ENCODE data around the gene TBC1D5. TPM values are rescaled to one million over a fixed set of nuclear protein-coding genes. Genes with fewer than 3 reads are reported as not detected.
A peak's percentile ranks its signal among the peaks of the same experiment; 100 is the strongest.
"Not testable (repeated sequence)": the region's sequence is repeated elsewhere in the genome, so short reads cannot be mapped to it uniquely, and the experiment has no call there.

Gene TBC1D5
- total RNA-seq, 1 donor from 2014 or later = 55.6 TPM

DNA sequence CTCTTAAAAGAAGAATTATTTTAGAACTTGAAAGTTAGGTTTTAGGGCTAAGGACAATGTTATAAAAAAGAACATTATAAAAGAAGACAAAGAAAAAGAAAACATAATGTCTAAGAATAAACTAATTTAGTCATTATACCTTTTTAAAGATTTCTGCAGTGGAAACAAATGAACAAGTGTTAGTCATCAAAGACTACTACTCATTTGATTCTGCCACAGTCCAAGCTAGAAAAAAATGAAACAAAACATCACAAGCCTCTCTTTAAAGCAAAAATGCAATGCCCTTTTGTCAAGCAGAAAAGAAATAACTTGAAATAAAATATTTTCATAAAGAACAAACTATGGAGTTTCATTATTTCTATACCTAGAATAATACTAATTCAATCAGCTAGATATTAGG, 102.0 kb downstream of the TBC1D5 start:
- Mint-ChIP-seq H3K9me3 (ENCODE audit: low read depth) (no peaks in the 10 kb centered on the region), H3K27ac (no peak overlapping the region), H3K4me3 (ENCODE audit: low read depth) (no peak overlapping the region), H3K4me1 (ENCODE audit: low read depth) (peaks cover 3% of the 10 kb centered on the region), H3K27me3 (no peaks in the 10 kb centered on the region), H3K36me3 (ENCODE audit: insufficient read depth) (no peaks in the 10 kb centered on the region)
- DNase-seq (ENCODE audit: low spot score, unreplicated experiment) = no peak
- TF ChIP-seq, protein P1, sequence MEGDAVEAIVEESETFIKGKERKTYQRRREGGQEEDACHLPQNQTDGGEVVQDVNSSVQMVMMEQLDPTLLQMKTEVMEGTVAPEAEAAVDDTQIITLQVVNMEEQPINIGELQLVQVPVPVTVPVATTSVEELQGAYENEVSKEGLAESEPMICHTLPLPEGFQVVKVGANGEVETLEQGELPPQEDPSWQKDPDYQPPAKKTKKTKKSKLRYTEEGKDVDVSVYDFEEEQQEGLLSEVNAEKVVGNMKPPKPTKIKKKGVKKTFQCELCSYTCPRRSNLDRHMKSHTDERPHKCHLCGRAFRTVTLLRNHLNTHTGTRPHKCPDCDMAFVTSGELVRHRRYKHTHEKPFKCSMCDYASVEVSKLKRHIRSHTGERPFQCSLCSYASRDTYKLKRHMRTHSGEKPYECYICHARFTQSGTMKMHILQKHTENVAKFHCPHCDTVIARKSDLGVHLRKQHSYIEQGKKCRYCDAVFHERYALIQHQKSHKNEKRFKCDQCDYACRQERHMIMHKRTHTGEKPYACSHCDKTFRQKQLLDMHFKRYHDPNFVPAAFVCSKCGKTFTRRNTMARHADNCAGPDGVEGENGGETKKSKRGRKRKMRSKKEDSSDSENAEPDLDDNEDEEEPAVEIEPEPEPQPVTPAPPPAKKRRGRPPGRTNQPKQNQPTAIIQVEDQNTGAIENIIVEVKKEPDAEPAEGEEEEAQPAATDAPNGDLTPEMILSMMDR (IDR thresholded peaks at IDR 0.05; ENCODE audit: unreplicated experiment) = no peak

DNA sequence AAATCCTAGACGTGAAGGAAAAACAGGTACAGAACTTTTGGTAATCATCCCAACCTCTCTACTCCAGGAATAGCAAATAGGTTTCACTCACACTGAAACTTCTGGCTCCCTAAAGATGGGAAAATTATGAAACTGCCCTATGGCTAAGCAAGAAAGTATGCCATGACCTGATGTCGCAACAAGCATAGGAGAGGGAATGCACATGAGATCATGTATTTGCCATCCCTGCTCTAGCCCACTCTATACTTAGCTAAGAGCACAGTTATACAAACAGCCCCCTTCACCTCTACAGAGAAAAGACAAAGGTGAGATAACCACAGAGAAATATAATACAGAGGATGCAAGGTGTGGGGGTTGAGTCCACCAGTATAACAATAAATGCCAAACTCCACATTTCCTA, 102.7 kb downstream of the TBC1D5 start:
- no peak overlapping the region for H3K4me3 Mint-ChIP-seq (ENCODE audit: low read depth)
- H3K4me1 Mint-ChIP-seq (ENCODE audit: low read depth) = peaks cover 3% of the 10 kb centered on the region
- TF ChIP-seq, protein P1 (IDR thresholded peaks at IDR 0.05; ENCODE audit: unreplicated experiment) = no peak
- no peaks in the 10 kb centered on the region for H3K27me3 Mint-ChIP-seq
- H3K27ac Mint-ChIP-seq = peak overlapping the region; percentile 4
- H3K36me3 Mint-ChIP-seq (ENCODE audit: insufficient read depth) = no peaks in the 10 kb centered on the region
- no peaks in the 10 kb centered on the region for H3K9me3 Mint-ChIP-seq (ENCODE audit: low read depth)
- DNase-seq (ENCODE audit: low spot score, unreplicated experiment) = no peak

DNA sequence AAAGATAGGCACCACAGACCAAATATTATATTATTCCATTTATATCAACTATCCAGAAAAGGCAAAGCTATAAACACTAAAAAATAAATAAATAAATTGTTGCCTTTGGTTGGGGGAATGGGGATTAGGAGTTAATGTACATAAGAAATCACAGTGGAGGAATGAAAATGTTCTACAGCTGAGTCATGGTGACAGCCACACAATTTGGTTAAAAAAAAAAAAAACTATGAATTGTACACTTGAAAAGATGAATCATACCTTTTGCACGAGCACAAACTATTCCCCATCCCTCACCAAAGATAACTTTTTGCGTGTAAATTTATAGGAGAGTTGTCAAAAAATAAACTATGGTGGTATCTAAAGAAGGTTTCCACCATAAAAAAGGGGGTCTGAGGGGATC, 103.2 kb downstream of the TBC1D5 start:
- peaks cover 3% of the 10 kb centered on the region for H3K4me1 Mint-ChIP-seq (ENCODE audit: low read depth)
- no peak overlapping the region for H3K27ac Mint-ChIP-seq
- peaks cover 1% of the 10 kb centered on the region for H3K36me3 Mint-ChIP-seq (ENCODE audit: insufficient read depth)
- H3K27me3 Mint-ChIP-seq = no peaks in the 10 kb centered on the region
- TF ChIP-seq, protein P1 (IDR thresholded peaks at IDR 0.05; ENCODE audit: unreplicated experiment) = no peak
- H3K9me3 Mint-ChIP-seq (ENCODE audit: low read depth) = peaks cover 2% of the 10 kb centered on the region
- DNase-seq (ENCODE audit: low spot score, unreplicated experiment) = no peak
- H3K4me3 Mint-ChIP-seq (ENCODE audit: low read depth) = no peak overlapping the region

DNA sequence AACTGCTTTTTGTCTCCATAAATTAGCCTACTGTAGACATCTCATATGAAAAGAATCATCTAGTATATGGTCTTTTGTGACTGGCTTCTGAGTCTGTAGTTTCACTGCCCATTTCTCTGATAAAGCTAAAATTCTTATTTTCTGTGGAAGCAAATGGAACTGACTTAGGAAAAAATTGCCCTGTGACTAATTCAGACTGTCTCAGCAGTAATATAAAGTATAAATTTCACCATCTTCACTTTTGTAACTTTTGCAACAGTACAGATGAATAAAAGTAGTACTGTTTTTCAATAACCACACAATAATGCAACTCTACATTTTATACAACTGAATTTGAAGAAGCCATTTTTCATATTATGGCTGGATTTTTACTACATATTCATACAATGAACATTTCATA, 104.1 kb downstream of the TBC1D5 start:
- H3K36me3 Mint-ChIP-seq (ENCODE audit: insufficient read depth) = peaks cover 3% of the 10 kb centered on the region
- H3K27ac Mint-ChIP-seq = no peak overlapping the region
- H3K4me1 Mint-ChIP-seq (ENCODE audit: low read depth) = peaks cover 1% of the 10 kb centered on the region
- peaks cover 4% of the 10 kb centered on the region for H3K9me3 Mint-ChIP-seq (ENCODE audit: low read depth)
- no peak overlapping the region for H3K4me3 Mint-ChIP-seq (ENCODE audit: low read depth)
- DNase-seq (ENCODE audit: low spot score, unreplicated experiment) = no peak
- TF ChIP-seq, protein P1 (IDR thresholded peaks at IDR 0.05; ENCODE audit: unreplicated experiment) = no peak
- no peaks in the 10 kb centered on the region for H3K27me3 Mint-ChIP-seq

DNA sequence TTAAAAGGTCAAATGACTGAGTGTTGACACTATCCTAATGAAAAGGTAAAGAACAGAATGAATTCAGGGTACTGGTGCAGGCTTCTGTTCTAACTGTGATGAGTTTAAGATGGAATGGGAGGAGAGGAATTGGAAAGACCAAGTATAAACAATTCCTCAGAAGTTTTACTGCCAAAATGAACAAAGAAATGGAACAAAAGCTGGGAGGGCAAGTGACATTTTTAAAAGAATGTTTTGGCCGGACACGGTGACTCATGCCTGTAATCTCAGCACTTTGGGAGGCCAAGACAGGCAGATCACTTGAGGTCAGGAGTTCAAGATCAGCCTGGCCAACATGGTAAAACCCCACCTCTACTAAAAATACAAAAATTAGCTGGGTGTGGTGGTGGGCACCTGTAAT, 106.8 kb downstream of the TBC1D5 start:
- H3K4me3 Mint-ChIP-seq (ENCODE audit: low read depth); H3K4me1 Mint-ChIP-seq (ENCODE audit: low read depth); DNase-seq (ENCODE audit: low spot score, unreplicated experiment); H3K27me3 Mint-ChIP-seq; H3K27ac Mint-ChIP-seq; H3K36me3 Mint-ChIP-seq (ENCODE audit: insufficient read depth); H3K9me3 Mint-ChIP-seq (ENCODE audit: low read depth): not testable (repeated sequence)

DNA sequence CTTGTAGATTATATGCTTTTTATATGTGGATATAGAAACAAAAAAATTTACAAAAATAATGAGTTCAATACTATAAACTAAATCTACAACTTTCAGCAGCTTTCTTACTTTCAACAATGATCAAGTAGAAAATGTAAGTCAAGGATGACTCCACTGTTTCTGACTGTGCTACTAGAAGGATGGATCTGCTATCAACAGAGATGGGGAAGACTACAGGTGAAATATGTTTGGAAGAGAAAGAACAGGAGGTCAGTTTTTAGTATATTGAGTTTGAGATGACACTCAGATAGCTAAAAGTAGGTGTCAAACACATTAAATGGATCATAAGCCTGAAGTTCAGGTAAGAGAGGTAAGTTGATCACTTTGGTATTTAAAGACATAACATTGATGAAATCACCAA, 107.5 kb downstream of the TBC1D5 start:
- TF ChIP-seq, protein P1 (IDR thresholded peaks at IDR 0.05; ENCODE audit: unreplicated experiment) = no peak
- DNase-seq (ENCODE audit: low spot score, unreplicated experiment) = no peak
- Mint-ChIP-seq H3K9me3 (ENCODE audit: low read depth) (peaks cover 4% of the 10 kb centered on the region), H3K4me3 (ENCODE audit: low read depth) (no peak overlapping the region), H3K36me3 (ENCODE audit: insufficient read depth) (peaks cover 3% of the 10 kb centered on the region), H3K27ac (no peak overlapping the region), H3K27me3 (no peaks in the 10 kb centered on the region), H3K4me1 (ENCODE audit: low read depth) (peaks cover 3% of the 10 kb centered on the region)
